Measurements from ENCODE around the gene SMCO4.

- TF ChIP-seq MAFK (IDR thresholded peaks at IDR 0.05; ENCODE audit: low read depth, low read length) (no peak), RFX5 (IDR thresholded peaks at IDR 0.05; ENCODE audit: borderline replicate concordance, low read depth, low read length) (no peak), CTCF (IDR thresholded peaks at IDR 0.05; ENCODE audit: control extremely low read depth in 1 of 3, insufficient read depth in 1 of 3, low read depth in 1 of 3, low read length in 3 of 3) (no peak), EZH2 (IDR thresholded peaks at IDR 0.05; ENCODE audit: low read depth, low read length, severe bottlenecking) (no peak), EGR1 (IDR thresholded peaks at IDR 0.05; ENCODE audit: borderline replicate concordance, low read depth, low read length) (no peak), TCF12 (IDR thresholded peaks at IDR 0.05; ENCODE audit: low read depth, low read length) (no peak), HDAC6 (IDR thresholded peaks at IDR 0.05; ENCODE audit: low read depth, low read length) (no peak), EP300 (IDR thresholded peaks at IDR 0.05; ENCODE audit: borderline replicate concordance in 1 of 2, low read depth in 2 of 2, low read length in 2 of 2) (no peak), USF2 (IDR thresholded peaks at IDR 0.05; ENCODE audit: low read length) (no peak), TAF1 (IDR thresholded peaks at IDR 0.05; ENCODE audit: low read depth, low read length) (no peak), POLR2AphosphoS5 (IDR thresholded peaks at IDR 0.05; ENCODE audit: low read depth, low read length) (no peak), ATF3 (IDR thresholded peaks at IDR 0.05; ENCODE audit: insufficient read depth, low read depth, low read length) (no peak)
Measured at GRCh38 chr11:93485983-93486382, 57.2 kb downstream of the SMCO4 start.
